ENCODE results near the gene LRP8. TPM values are rescaled to one million over a fixed set of nuclear protein-coding genes. Genes with fewer than 3 reads are reported as not detected.
A peak's percentile ranks its signal among the peaks of the same experiment; 100 is the strongest.

Gene LRP8
- total and polyA plus RNA-seq, 4 donors: 0.15 to 0.75 (median 0.29) TPM

DNA sequence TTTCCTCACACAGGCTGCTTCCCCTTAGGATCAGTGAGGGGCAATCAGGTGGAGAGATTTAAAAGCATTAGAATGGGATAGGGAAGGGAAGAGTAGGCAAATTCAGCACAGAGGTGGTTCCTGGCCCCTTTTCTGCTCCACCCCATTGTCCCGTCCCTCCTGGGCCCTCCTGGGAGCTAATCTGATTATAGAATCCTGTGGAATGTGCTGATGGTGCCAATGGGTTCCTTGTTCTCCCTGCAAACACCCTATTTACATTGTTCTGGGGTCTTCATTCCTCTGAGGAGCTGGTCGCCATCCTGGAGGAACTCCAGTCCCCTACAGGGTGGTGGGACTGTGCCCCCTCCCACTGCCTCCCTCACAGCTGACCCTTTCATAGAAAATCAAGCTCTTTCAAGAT, 34.4 kb upstream of the LRP8 start:
- Histone ChIP-seq H3K4me1 (ENCODE audit: control insufficient read depth in 4 of 4, insufficient read depth in 4 of 4, low read length in 3 of 4) (no peaks in the 10 kb centered on the region), H3K9me3 (ENCODE audit: control insufficient read depth in 4 of 4, low read length in 3 of 4) (peaks cover 0 to 2% (median 0%) of the 10 kb centered on the region in 4 donors), H3K4me3 (ENCODE audit: low read depth in 1 of 3, low read length in 3 of 3) (no peak overlapping the region), H3K27me3 (ENCODE audit: control insufficient read depth in 4 of 4, insufficient read depth in 4 of 4, low read length in 3 of 4) (no peaks in the 10 kb centered on the region), H3K27ac (ENCODE audit: low read depth in 1 of 2, low read length in 2 of 2) (no peak overlapping the region), H3K9ac (ENCODE audit: low read depth in 1 of 2, low read length in 2 of 2) (no peak overlapping the region), H3K36me3 (ENCODE audit: control insufficient read depth in 4 of 4, insufficient read depth in 3 of 4, low read depth in 1 of 4, low read length in 3 of 4) (no peaks in the 10 kb centered on the region)
- DNase-seq (ENCODE audit: low spot score): peak; percentile 21
- TF ChIP-seq FOXA2 (IDR thresholded peaks at IDR 0.05) (no peak), ATF3 (IDR thresholded peaks at IDR 0.05) (no peak), HNF4G (IDR thresholded peaks at IDR 0.05) (no peak), YY1 (IDR thresholded peaks at IDR 0.05) (no peak), FOXA1 (IDR thresholded peaks at IDR 0.05) (no peak), CTCF (IDR thresholded peaks at IDR 0.05; ENCODE audit: low read depth, low read length, missing input control) (no peak), GABPA (IDR thresholded peaks at IDR 0.05 in 1 of 2, conservative IDR thresholded peaks at IDR 0.05 in 1 of 2) (no peak), RAD21 (IDR thresholded peaks at IDR 0.05) (no peak), JUND (IDR thresholded peaks at IDR 0.05) (no peak)
- TF ChIP-seq, protein P1, sequence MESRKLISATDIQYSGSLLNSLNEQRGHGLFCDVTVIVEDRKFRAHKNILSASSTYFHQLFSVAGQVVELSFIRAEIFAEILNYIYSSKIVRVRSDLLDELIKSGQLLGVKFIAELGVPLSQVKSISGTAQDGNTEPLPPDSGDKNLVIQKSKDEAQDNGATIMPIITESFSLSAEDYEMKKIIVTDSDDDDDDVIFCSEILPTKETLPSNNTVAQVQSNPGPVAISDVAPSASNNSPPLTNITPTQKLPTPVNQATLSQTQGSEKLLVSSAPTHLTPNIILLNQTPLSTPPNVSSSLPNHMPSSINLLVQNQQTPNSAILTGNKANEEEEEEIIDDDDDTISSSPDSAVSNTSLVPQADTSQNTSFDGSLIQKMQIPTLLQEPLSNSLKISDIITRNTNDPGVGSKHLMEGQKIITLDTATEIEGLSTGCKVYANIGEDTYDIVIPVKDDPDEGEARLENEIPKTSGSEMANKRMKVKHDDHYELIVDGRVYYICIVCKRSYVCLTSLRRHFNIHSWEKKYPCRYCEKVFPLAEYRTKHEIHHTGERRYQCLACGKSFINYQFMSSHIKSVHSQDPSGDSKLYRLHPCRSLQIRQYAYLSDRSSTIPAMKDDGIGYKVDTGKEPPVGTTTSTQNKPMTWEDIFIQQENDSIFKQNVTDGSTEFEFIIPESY (IDR thresholded peaks at IDR 0.05): no peak
- WGBS: 89% methylated on average over 2 of the region's 2 CpGs

DNA sequence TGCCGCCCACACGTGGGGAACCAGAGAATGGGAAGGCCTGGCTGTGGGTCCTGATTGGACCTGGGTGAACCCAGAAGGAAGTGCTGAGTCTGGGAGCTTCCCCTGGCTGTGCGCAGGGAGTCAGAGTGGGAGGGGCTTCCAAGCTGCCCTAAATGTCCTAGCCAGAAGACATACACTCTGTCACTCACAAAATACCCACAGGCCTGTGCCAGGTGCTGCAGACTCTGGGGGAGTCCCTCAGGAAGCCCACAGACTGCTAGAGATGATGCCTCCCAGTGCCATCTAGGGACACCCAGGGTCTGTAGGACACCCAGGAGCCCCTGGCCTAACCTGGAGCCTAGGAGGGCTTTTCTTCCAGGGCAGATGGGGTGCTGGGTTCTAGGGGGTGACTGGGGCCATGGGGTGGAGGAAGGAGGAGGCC, 33.7 kb upstream of the LRP8 start:
- peak; percentile 19 for DNase-seq (ENCODE audit: low spot score)
- Histone ChIP-seq H3K4me3 (ENCODE audit: low read depth in 1 of 3, low read length in 3 of 3) (no peak overlapping the region), H3K4me1 (ENCODE audit: control insufficient read depth in 4 of 4, insufficient read depth in 4 of 4, low read length in 3 of 4) (no peaks in the 10 kb centered on the region), H3K9me3 (ENCODE audit: control insufficient read depth in 4 of 4, low read length in 3 of 4) (peaks cover 0 to 5% (median 0%) of the 10 kb centered on the region in 4 donors), H3K27me3 (ENCODE audit: control insufficient read depth in 4 of 4, insufficient read depth in 4 of 4, low read length in 3 of 4) (no peaks in the 10 kb centered on the region), H3K36me3 (ENCODE audit: control insufficient read depth in 4 of 4, insufficient read depth in 3 of 4, low read depth in 1 of 4, low read length in 3 of 4) (no peaks in the 10 kb centered on the region), H3K27ac (ENCODE audit: low read depth in 1 of 2, low read length in 2 of 2) (no peak overlapping the region), H3K9ac (ENCODE audit: low read depth in 1 of 2, low read length in 2 of 2) (no peak overlapping the region)
- TF ChIP-seq YY1 (IDR thresholded peaks at IDR 0.05) (no peak), HNF4G (IDR thresholded peaks at IDR 0.05) (no peak), TAF1 (conservative IDR thresholded peaks at IDR 0.05) (no peak), RXRA (IDR thresholded peaks at IDR 0.05) (no peak), SP1 (IDR thresholded peaks at IDR 0.05) (no peak), RAD21 (IDR thresholded peaks at IDR 0.05) (no peak), JUND (IDR thresholded peaks at IDR 0.05) (no peak), GABPA (IDR thresholded peaks at IDR 0.05 in 1 of 2, conservative IDR thresholded peaks at IDR 0.05 in 1 of 2) (no peak), EGR1 (IDR thresholded peaks at IDR 0.05; ENCODE audit: low read depth in 2 of 2) (no peak), FOXA2 (IDR thresholded peaks at IDR 0.05) (no peak), HNF4A (conservative IDR thresholded peaks at IDR 0.05) (no peak), ATF3 (IDR thresholded peaks at IDR 0.05) (no peak), NR2F2 (IDR thresholded peaks at IDR 0.05) (no peak), CTCF (IDR thresholded peaks at IDR 0.05; ENCODE audit: low read depth, low read length, missing input control) (no peak), MAX (IDR thresholded peaks at IDR 0.05) (no peak), FOXA1 (IDR thresholded peaks at IDR 0.05) (no peak)
- TF ChIP-seq, protein P2, sequence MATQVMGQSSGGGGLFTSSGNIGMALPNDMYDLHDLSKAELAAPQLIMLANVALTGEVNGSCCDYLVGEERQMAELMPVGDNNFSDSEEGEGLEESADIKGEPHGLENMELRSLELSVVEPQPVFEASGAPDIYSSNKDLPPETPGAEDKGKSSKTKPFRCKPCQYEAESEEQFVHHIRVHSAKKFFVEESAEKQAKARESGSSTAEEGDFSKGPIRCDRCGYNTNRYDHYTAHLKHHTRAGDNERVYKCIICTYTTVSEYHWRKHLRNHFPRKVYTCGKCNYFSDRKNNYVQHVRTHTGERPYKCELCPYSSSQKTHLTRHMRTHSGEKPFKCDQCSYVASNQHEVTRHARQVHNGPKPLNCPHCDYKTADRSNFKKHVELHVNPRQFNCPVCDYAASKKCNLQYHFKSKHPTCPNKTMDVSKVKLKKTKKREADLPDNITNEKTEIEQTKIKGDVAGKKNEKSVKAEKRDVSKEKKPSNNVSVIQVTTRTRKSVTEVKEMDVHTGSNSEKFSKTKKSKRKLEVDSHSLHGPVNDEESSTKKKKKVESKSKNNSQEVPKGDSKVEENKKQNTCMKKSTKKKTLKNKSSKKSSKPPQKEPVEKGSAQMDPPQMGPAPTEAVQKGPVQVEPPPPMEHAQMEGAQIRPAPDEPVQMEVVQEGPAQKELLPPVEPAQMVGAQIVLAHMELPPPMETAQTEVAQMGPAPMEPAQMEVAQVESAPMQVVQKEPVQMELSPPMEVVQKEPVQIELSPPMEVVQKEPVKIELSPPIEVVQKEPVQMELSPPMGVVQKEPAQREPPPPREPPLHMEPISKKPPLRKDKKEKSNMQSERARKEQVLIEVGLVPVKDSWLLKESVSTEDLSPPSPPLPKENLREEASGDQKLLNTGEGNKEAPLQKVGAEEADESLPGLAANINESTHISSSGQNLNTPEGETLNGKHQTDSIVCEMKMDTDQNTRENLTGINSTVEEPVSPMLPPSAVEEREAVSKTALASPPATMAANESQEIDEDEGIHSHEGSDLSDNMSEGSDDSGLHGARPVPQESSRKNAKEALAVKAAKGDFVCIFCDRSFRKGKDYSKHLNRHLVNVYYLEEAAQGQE (IDR thresholded peaks at IDR 0.05): no peak
- TF ChIP-seq, protein P1 (IDR thresholded peaks at IDR 0.05): no peak
- 77% methylated on average over 3 of the region's 3 CpGs for WGBS
